Calu3 (cell line): ENCODE measurements around the gene CGRRF1. TPM values are rescaled to one million over a fixed set of nuclear protein-coding genes. Genes with fewer than 3 reads are reported as not detected.

Source experiments
- BruUV-seq: library from RNA; stranded (reverse); fragments of 400-500 nt; replicated peaks from 2 replicates; lab custom pipeline; 2021; lab: Mats Ljungman, UMichigan
- CTCF ChIA-PET: fragments of 300-600 bp; sonication (Branson Sonifier 250); formaldehyde crosslinking; loops from one replicate; lab custom pipeline; 2022; ENCODE audit warnings: antibody characterized with exemption; lab: Charles Lee
- DNase-seq: peaks from one replicate; pipeline ENCODE4 v3.0.0; 2022
- H3K27ac Mint-ChIP-seq: one replicate; pipeline ENCODE4 v1.8.0; 2022; ENCODE audit warnings: mixed read lengths; ENCODE audit not compliant: unreplicated experiment
- H3K27me3 Mint-ChIP-seq: one replicate; pipeline ENCODE4 v1.8.0; 2022; ENCODE audit warnings: mixed read lengths; ENCODE audit not compliant: unreplicated experiment
- H3K36me3 Mint-ChIP-seq: one replicate; pipeline ENCODE4 v1.8.0; 2022; ENCODE audit warnings: mild to moderate bottlenecking, moderate library complexity, mixed read lengths; ENCODE audit not compliant: insufficient read depth, unreplicated experiment
- H3K4me1 Mint-ChIP-seq: one replicate; pipeline ENCODE4 v1.8.0; 2022; ENCODE audit warnings: mild to moderate bottlenecking, low read depth, mixed read lengths; ENCODE audit not compliant: unreplicated experiment
- H3K4me3 Mint-ChIP-seq: one replicate; pipeline ENCODE4 v1.8.0; 2022; ENCODE audit warnings: mild to moderate bottlenecking, low read depth, moderate library complexity, mixed read lengths; ENCODE audit not compliant: unreplicated experiment
- H3K9me3 Mint-ChIP-seq: one replicate; pipeline ENCODE4 v1.8.0; 2022; ENCODE audit warnings: low read depth, mixed read lengths; ENCODE audit not compliant: unreplicated experiment
- intact Hi-C: fragments of 100-400 bp; cut with micrococcal nuclease; formaldehyde crosslinking; loops from one replicate; pipeline ENCODE4 v1.10.0; 2022; ENCODE audit not compliant: unreplicated experiment
- total RNA-seq: library from RNA; stranded (reverse); gene quantifications from 2 replicates; pipeline ENCODE4 v1.2.3, GENCODE V29; 2022
- TF ChIP-seq, protein P1 (sequence below): fragments of 200-600 bp; IDR thresholded peaks from one replicate; pipeline ENCODE4 v1.8.0; 2022; ENCODE audit warnings: antibody characterized with exemption; ENCODE audit not compliant: unreplicated experiment

CGRRF1 gene
- total RNA-seq, 1 experiment from 2014 or later = 12.4 TPM

DNA sequence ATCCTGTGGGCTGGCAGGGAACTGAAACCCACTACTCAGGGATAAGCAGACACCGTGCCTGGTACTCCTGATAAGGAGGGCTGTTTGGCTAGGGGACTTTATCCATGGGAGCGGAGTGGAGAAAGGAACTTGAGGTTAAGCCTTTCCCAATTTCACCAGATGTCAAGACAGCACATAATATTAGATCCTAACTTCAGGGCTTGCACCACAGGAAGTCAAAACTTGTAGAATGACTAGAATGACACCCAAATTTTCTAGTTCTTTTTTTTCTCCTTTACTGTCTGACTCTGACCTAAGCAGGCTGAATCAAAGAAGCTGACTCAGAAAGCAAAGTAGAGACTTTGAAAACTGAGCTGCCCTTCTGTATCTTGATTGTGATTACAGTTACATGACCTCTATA lies 7.1 kb upstream of the CGRRF1 start:
- H3K27ac Mint-ChIP-seq = no peak overlapping the region
- BruUV-seq = no TSS peak
- H3K4me3 Mint-ChIP-seq = no peak overlapping the region
- H3K4me1 Mint-ChIP-seq = peaks cover 12% of the 10 kb centered on the region
- TF ChIP-seq, protein P1, sequence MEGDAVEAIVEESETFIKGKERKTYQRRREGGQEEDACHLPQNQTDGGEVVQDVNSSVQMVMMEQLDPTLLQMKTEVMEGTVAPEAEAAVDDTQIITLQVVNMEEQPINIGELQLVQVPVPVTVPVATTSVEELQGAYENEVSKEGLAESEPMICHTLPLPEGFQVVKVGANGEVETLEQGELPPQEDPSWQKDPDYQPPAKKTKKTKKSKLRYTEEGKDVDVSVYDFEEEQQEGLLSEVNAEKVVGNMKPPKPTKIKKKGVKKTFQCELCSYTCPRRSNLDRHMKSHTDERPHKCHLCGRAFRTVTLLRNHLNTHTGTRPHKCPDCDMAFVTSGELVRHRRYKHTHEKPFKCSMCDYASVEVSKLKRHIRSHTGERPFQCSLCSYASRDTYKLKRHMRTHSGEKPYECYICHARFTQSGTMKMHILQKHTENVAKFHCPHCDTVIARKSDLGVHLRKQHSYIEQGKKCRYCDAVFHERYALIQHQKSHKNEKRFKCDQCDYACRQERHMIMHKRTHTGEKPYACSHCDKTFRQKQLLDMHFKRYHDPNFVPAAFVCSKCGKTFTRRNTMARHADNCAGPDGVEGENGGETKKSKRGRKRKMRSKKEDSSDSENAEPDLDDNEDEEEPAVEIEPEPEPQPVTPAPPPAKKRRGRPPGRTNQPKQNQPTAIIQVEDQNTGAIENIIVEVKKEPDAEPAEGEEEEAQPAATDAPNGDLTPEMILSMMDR = no peak
- no peaks in the 10 kb centered on the region for H3K36me3 Mint-ChIP-seq
- peaks cover 17% of the 10 kb centered on the region for H3K27me3 Mint-ChIP-seq
- H3K9me3 Mint-ChIP-seq = no peaks in the 10 kb centered on the region
- no peak for DNase-seq
- intact Hi-C loops = no loop called here
- CTCF ChIA-PET = no interaction called here

DNA sequence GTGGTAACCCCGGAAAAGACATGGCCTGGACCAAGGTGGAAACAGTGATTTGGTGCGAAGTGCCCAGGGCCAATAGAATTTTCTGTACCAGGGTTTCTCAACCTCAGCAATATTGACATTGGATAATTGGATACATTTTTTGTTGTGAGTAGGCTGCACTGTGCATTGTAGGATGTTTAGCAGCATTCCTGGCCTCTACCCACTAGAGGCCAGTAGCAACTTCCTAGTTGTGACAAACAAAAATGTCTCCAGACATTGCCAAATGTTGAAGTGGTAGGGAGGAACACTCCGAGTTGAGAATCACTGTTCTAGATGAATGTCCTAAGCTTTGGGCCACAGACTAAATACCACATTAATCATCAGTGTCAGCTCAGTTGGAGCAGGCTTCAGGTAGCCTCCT lies 6.2 kb upstream of the CGRRF1 start:
- peak; percentile 25 for DNase-seq
- Mint-ChIP-seq H3K9me3 (no peaks in the 10 kb centered on the region), H3K27me3 (peaks cover 17% of the 10 kb centered on the region), H3K27ac (no peak overlapping the region), H3K4me3 (no peak overlapping the region), H3K4me1 (peaks cover 3% of the 10 kb centered on the region), H3K36me3 (no peaks in the 10 kb centered on the region)
- no TSS peak for BruUV-seq
- CTCF ChIA-PET = no interaction called here
- TF ChIP-seq, protein P1 = no peak
- intact Hi-C loops = no loop called here

DNA sequence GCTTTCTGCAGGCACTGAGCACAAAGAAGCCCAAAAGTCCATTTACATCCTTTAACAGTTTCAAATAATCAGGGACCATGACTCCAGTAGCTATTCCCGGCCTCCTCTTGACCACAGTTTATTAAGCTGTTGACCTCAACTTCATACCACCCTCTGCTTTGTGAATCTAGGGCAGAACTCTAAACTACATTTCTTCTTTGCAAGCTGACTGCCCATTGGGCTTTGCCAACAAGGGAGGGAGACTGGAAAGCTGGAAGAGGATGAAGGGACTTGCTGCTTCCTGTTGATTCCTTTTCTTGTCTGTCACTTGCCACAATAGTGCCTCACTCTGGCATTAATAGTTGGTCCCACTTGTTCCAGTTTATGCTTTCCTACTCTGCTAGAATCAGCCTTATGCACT lies 2.7 kb downstream of the CGRRF1 start:
- H3K4me1 Mint-ChIP-seq = peaks cover 18% of the 10 kb centered on the region
- H3K27ac Mint-ChIP-seq = no peak overlapping the region
- H3K4me3 Mint-ChIP-seq = no peak overlapping the region
- H3K9me3 Mint-ChIP-seq = peaks cover 5% of the 10 kb centered on the region
- CTCF ChIA-PET = no interaction called here
- no TSS peak for BruUV-seq
- peaks cover 13% of the 10 kb centered on the region for H3K36me3 Mint-ChIP-seq
- intact Hi-C loops = no loop called here
- TF ChIP-seq, protein P1 = no peak
- DNase-seq = no peak
- no peaks in the 10 kb centered on the region for H3K27me3 Mint-ChIP-seq

DNA sequence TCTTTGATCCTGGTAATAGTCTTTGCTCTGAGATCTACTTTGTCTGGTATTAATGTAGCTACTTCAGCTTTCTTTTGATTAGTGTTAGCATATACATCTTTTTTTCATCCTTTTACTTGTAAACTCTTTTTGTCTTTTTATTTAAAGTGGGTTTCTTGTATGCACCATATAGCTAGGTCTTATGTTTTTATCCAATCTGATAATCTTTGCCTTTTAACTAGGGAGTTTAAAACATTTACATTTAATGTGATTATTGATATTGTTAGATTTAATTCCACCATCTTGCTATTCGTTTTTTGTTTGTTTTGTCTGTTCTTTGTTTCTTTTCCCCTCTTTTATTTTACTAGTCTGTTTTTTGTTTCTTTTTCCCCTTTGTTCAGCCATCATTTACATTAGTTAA lies 6.0 kb downstream of the CGRRF1 start:
- CTCF ChIA-PET = no interaction called here
- peaks cover 14% of the 10 kb centered on the region for H3K4me1 Mint-ChIP-seq
- H3K27me3 Mint-ChIP-seq = no peaks in the 10 kb centered on the region
- H3K9me3 Mint-ChIP-seq = peaks cover 5% of the 10 kb centered on the region
- DNase-seq = no peak
- no peak overlapping the region for H3K27ac Mint-ChIP-seq
- TF ChIP-seq, protein P1 = no peak
- H3K4me3 Mint-ChIP-seq = no peak overlapping the region
- H3K36me3 Mint-ChIP-seq = no peaks in the 10 kb centered on the region
- BruUV-seq = no TSS peak
- intact Hi-C loops = no loop called here

DNA sequence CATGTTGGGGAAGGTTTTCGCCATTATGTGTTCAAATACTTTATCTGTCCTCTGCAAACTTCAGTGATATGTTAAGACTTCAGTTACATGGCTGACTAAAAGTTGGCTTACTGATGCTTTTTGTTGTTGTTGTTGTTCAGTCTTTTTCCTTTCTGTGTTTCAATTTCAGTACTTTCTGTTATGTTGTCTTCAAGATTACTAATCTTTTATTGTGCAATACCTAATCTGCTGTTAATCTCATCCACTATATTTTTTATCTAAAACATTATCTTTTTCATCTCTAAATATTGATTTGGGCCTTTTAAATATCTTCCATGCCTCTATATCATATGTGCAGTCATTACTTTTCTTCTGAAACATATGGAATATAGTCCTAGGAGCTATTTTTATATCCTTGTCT lies 7.0 kb downstream of the CGRRF1 start:
- Mint-ChIP-seq H3K9me3 (peaks cover 5% of the 10 kb centered on the region), H3K27ac (no peak overlapping the region), H3K4me3 (no peak overlapping the region), H3K36me3 (no peaks in the 10 kb centered on the region), H3K4me1 (peaks cover 9% of the 10 kb centered on the region), H3K27me3 (no peaks in the 10 kb centered on the region)
- TF ChIP-seq, protein P1 = no peak
- BruUV-seq = no TSS peak
- CTCF ChIA-PET = no interaction called here
- DNase-seq = no peak
- intact Hi-C loops = no loop called here
